Esophagus (tissue), 2 donors: ENCODE data around the gene ARL2. TPM values are rescaled to one million over a fixed set of nuclear protein-coding genes. Genes with fewer than 3 reads are reported as not detected.

ENCODE experiments used
- H3K27ac ChIP-seq, 2 donors: one replicate each; pipeline ENCODE4 v1.5.1; 2013; ENCODE audit warnings: low read depth in 2 of 2, mild to moderate bottlenecking in 2 of 2, inconsistent platforms in 1 of 2, low read length in 1 of 2, moderate library complexity in 1 of 2
- H3K27me3 ChIP-seq, 2 donors: one replicate each; pipeline ENCODE4 v1.6.1; 2013; ENCODE audit warnings: low read length in 2 of 2, control low read depth in 1 of 2, mild to moderate bottlenecking in 1 of 2; ENCODE audit not compliant: insufficient read depth in 2 of 2, control insufficient read depth in 1 of 2
- H3K36me3 ChIP-seq, 2 donors: one replicate each; pipeline ENCODE4 v1.6.1; 2013; ENCODE audit warnings: low read length in 1 of 2; ENCODE audit not compliant: control insufficient read depth in 2 of 2, insufficient read depth in 2 of 2
- H3K4me1 ChIP-seq, 2 donors: one replicate each; pipeline ENCODE4 v1.6.1; 2013; ENCODE audit warnings: low read length in 1 of 2; ENCODE audit not compliant: control insufficient read depth in 2 of 2, insufficient read depth in 2 of 2
- H3K4me3 ChIP-seq, 2 donors: one replicate each; pipeline ENCODE4 v1.5.1; 2013; ENCODE audit warnings: low read length in 2 of 2, mild to moderate bottlenecking in 2 of 2, low read depth in 1 of 2, moderate library complexity in 1 of 2
- H3K9me3 ChIP-seq, 2 donors: one replicate each; pipeline ENCODE4 v1.6.1; 2013; ENCODE audit warnings: mild to moderate bottlenecking in 2 of 2, low read depth in 1 of 2, low read length in 1 of 2, moderate library complexity in 1 of 2; ENCODE audit not compliant: control insufficient read depth in 2 of 2, insufficient read depth in 1 of 2
- WGBS, 2 donors: extraction: QIAGEN DNeasy Blood & Tissue Kit; methylation state at CpG; one replicate each; pipeline ENCODE4 v1.1.7; 2013; 5-methylcytosine and 5-hydroxymethylcytosine counted together
- polyA plus RNA-seq, 2 donors: library from polyadenylated mRNA; stranded (reverse); fragments of 200-250 nt; gene quantifications; one replicate each; pipeline ENCODE4 v1.2.3, GENCODE V29; 2013
- donor health status: healthy with polysubstance abuse.
- donor health status: Bipolar disorder and iron deficiency.

ARL2 gene
- polyA plus RNA-seq, 2 donors, result 44.5 to 68.6 TPM

DNA sequence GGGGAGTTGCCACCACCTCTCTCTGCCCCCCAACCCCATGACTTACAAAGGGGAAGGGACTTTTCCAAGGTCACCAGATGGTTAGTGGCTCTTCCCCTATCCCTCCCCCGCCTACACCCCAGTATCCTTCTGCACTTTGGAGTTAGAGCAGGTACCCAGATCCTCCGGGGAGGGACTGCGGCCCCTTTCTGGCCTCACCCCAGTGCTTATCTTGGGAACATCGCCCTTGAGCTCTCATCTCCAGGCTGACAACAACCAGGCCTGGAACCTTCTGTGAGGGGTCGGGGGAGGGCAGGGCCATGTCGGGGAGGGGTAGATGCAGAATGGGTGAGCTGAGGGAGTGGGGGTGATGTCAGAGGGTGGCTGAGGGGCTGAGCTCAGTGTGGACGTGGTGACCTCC is 51.9 kb downstream of the ARL2 start:
- H3K36me3 ChIP-seq, result no peaks in the 10 kb centered on the region
- 83 to 84% methylated on average over 7 of the region's 7 CpGs for WGBS, 2 donors
- H3K27ac ChIP-seq, result no peak overlapping the region
- no peaks in the 10 kb centered on the region for H3K9me3 ChIP-seq
- H3K27me3 ChIP-seq, result no peaks in the 10 kb centered on the region
- peaks cover 0 to 2% of the 10 kb centered on the region in 2 donors for H3K4me1 ChIP-seq
- H3K4me3 ChIP-seq, result no peak overlapping the region

DNA sequence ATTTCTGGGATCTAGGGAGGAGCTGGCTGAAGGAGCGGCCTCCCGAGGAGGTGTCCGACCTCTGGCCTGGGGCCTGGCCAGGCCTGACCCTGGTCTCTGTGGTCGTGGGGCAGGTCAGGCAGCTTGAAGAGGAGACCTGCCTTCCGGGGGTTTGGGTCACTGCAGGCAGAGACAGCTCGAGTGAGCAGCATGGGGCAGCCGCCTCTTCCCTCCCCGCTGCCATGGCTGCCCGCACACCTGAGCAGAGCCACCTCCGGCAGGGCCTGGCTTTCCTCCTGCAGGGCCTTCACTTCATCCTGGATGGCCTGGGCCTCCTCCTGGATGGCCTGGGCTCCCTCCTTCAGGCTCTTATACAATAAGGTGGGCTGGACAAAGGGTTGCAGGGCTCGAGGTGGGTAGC is 52.4 kb downstream of the ARL2 start:
- H3K9me3 ChIP-seq, result no peaks in the 10 kb centered on the region
- no peak overlapping the region for H3K4me3 ChIP-seq
- no peaks in the 10 kb centered on the region for H3K27me3 ChIP-seq
- H3K27ac ChIP-seq, result no peak overlapping the region
- peaks cover 0 to 2% of the 10 kb centered on the region in 2 donors for H3K4me1 ChIP-seq
- H3K36me3 ChIP-seq, result no peaks in the 10 kb centered on the region
- 76 to 80% methylated on average over 10 to 11 of the region's 11 CpGs for WGBS, 2 donors

DNA sequence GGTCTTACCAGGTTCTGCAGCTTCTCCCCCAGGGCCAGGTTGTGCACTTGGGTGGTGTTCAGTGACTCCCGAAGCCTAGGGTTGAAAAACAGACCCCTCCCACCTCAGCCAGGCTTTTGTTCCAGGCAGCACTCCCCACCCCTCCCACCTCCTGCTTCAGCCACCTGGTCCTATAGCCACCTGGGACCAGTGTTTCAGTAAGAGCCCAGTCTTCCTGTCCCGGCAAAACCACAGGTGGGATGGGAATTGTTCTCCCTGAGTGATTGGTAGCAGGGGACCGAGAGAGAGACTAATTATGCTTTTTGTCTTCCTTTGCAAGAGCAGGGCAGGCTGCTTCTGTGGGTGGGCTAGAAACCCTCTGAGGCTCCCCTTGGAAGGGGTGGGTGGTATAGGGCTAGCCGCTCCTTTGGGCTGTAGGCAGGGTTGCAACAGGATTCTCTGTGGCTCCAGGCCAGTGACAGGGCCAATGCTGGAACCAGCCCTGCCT is 52.9 kb downstream of the ARL2 start:
- 80% methylated on average over 4 of the region's 4 CpGs for WGBS, 2 donors
- H3K4me1 ChIP-seq, result peaks cover 0 to 2% of the 10 kb centered on the region in 2 donors

DNA sequence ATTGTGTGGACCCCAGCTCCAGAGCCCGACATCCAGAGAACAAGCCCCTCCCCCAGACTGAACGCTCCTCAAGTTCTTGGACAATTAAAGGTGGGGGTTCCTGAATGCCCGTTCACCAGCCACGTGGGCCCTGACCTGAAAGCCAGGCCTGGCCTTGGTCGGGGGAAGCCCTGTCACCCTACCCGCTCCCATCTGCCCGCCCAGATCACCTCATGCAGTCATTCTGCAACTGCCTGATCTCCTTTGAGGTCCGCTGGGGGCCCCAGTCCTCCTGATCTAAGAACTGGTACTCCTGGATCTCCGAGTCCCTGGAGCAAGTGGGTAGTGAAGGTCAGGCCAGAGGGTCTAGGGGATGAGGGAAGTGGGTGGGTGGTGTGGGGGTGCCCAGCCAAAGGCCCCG is 53.5 kb downstream of the ARL2 start:
- H3K9me3 ChIP-seq, result no peaks in the 10 kb centered on the region
- no peak overlapping the region for H3K27ac ChIP-seq
- H3K36me3 ChIP-seq, result no peaks in the 10 kb centered on the region
- H3K27me3 ChIP-seq, result no peaks in the 10 kb centered on the region
- 78 to 81% methylated on average over 10 of the region's 10 CpGs for WGBS, 2 donors
- no peak overlapping the region for H3K4me3 ChIP-seq
- H3K4me1 ChIP-seq, result peaks cover 0 to 2% of the 10 kb centered on the region in 2 donors

More for the DNA sequence above, 52.9 kb downstream of the ARL2 start:
- Histone ChIP-seq H3K36me3 (no peaks in the 10 kb centered on the region), H3K27me3 (no peaks in the 10 kb centered on the region), H3K9me3 (no peaks in the 10 kb centered on the region), H3K27ac (no peak overlapping the region), H3K4me3 (no peak overlapping the region)

DNA sequence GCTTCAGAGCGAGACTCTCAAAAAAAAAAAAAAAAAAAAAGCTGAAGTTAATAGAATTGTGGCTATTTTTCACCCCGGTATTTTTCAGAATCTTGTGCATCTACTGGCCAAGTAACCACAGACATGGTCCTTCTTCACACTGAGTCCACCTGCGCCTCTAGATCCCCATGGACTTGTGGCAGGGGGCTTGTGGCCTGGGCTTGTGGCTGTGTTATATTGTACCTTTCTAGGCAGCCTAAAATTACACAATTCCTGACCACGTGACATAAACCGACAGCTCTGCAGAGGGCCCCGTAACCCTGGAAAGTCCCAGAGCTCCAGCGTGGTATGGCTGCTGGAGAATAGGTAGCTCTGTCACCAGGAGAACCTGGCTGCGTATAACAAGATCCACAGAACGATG is 55.3 kb downstream of the ARL2 start:
- WGBS, 2 donors, result 48 to 53% methylated on average over 9 of the region's 9 CpGs
- Histone ChIP-seq H3K27ac (no peak overlapping the region), H3K9me3 (no peaks in the 10 kb centered on the region), H3K4me3 (no peak overlapping the region), H3K36me3 (no peaks in the 10 kb centered on the region), H3K4me1 (no peaks in the 10 kb centered on the region), H3K27me3 (no peaks in the 10 kb centered on the region)

Other genes starting within 250 kb of the ARL2 start
- gene SF1, start 235.6 kb upstream of the ARL2 start, polyA plus RNA-seq, result 10 to 100 TPM; 79.0 to 88.0 TPM
- 1 to 10 TPM; 4.7 to 7.5 TPM for gene MAP4K2, start 210.9 kb upstream of the ARL2 start, polyA plus RNA-seq
- 10 to 100 TPM; 15.4 to 19.0 TPM for gene MEN1, start 203.6 kb upstream of the ARL2 start, polyA plus RNA-seq
- gene CDC42BPG, start 169.5 kb upstream of the ARL2 start, polyA plus RNA-seq, result 10 to 100 TPM; 17.5 to 30.7 TPM
- 10 to 100 TPM; 16.1 to 28.7 TPM for gene EHD1, start 135.5 kb upstream of the ARL2 start, polyA plus RNA-seq
- 10 to 100 TPM; 10.4 to 11.4 TPM for gene ATG2A, start 97.0 kb upstream of the ARL2 start, polyA plus RNA-seq
- 10 to 100 TPM in 1 of 2 donors, 1 to 10 TPM in 1; 6.6 to 11.0 TPM for gene PPP2R5B, start 89.5 kb upstream of the ARL2 start, polyA plus RNA-seq
- gene GPHA2, start 78.3 kb upstream of the ARL2 start, polyA plus RNA-seq, result not detected
- gene MAJIN, start 42.1 kb upstream of the ARL2 start, polyA plus RNA-seq, result not detected
- gene BATF2, start 17.2 kb upstream of the ARL2 start, polyA plus RNA-seq, result under 1 TPM; 0.22 to 0.35 TPM
- 10 to 100 TPM; 14.7 to 15.6 TPM for gene SNX15, start 13.3 kb downstream of the ARL2 start, polyA plus RNA-seq
- 10 to 100 TPM in 1 of 2 donors, 1 to 10 TPM in 1; 6.2 to 12.1 TPM for gene SAC3D1, start 27.1 kb downstream of the ARL2 start, polyA plus RNA-seq
- gene NAALADL1, start 44.4 kb downstream of the ARL2 start, polyA plus RNA-seq, result 1 to 10 TPM; 3.0 to 6.0 TPM
- gene CDCA5, start 69.9 kb downstream of the ARL2 start, polyA plus RNA-seq, result 1 to 10 TPM; 4.3 to 8.8 TPM
- gene ZFPL1, start 70.1 kb downstream of the ARL2 start, polyA plus RNA-seq, result 10 to 100 TPM; 30.6 to 30.9 TPM
- gene VPS51, start 82.1 kb downstream of the ARL2 start, polyA plus RNA-seq, result 10 to 100 TPM; 62.3 to 70.4 TPM
- 10 to 100 TPM; 48.3 to 68.3 TPM for gene TM7SF2, start 97.7 kb downstream of the ARL2 start, polyA plus RNA-seq
- gene ZNHIT2, start 103.5 kb downstream of the ARL2 start, polyA plus RNA-seq, result 10 to 100 TPM; 12.4 to 13.3 TPM
- gene FAU, start 108.0 kb downstream of the ARL2 start, polyA plus RNA-seq, result 100 to 1,000 TPM; 789 to 817 TPM
- 10 to 100 TPM; 18.9 to 44.3 TPM for gene MRPL49, start 108.2 kb downstream of the ARL2 start, polyA plus RNA-seq
- 10 to 100 TPM; 16.4 to 17.8 TPM for gene SYVN1, start 120.4 kb downstream of the ARL2 start, polyA plus RNA-seq
- gene SPDYC, start 156.1 kb downstream of the ARL2 start, polyA plus RNA-seq, result not detected
- gene CAPN1, start 167.8 kb downstream of the ARL2 start, polyA plus RNA-seq, result 100 to 1,000 TPM; 323 to 450 TPM
- gene POLA2, start 247.8 kb downstream of the ARL2 start, polyA plus RNA-seq, result 1 to 10 TPM; 8.5 to 9.2 TPM